Measurements from ENCODE around the gene PRKCZ. TPM values are rescaled to one million over a fixed set of nuclear protein-coding genes. Genes with fewer than 3 reads are reported as not detected.

The PRKCZ gene
- total RNA-seq, 1 donor from 2014 or later: 1.3 TPM

GRCh38 chr1:2226525-2227345 lies 176.5 kb downstream of the PRKCZ start:
- intact Hi-C loops (cut with DNase I): loop anchor here (1.0 kb wide), 1 partner anchor 13 kb away; no protein-coding TSS in a partner anchor
- Histone ChIP-seq H3K27me3 (no peaks in the 10 kb centered on the region), H3K27ac (peak overlapping the region; percentile 99), H3K9me3 (no peaks in the 10 kb centered on the region), H3K4me3 (peak overlapping the region; percentile 81 to 90), H3K4me1 (peaks cover 5 to 6% of the 10 kb centered on the region in 2 donors), H3K36me3 (no peaks in the 10 kb centered on the region)
- TF ChIP-seq CTCF (IDR thresholded peaks at IDR 0.05): no peak
- peak in 1 of 2 donors; percentile 72 for DNase-seq (ENCODE audit: low spot score in 2 of 2)

GRCh38 chr1:2227346-2228156 lies 177.3 kb downstream of the PRKCZ start:
- TF ChIP-seq CTCF (IDR thresholded peaks at IDR 0.05): peak in 2 of 3 experiments; percentile 5 to 47
- DNase-seq (ENCODE audit: low spot score in 2 of 2): peak; percentile 78 to 97
- intact Hi-C loops (cut with DNase I): loop anchor here (1.0 kb wide), 1 partner anchor 14 kb away; no protein-coding TSS in a partner anchor
- Histone ChIP-seq H3K27me3 (no peaks in the 10 kb centered on the region), H3K27ac (peak overlapping the region; percentile 99), H3K9me3 (no peaks in the 10 kb centered on the region), H3K4me1 (peaks cover 5 to 11% of the 10 kb centered on the region in 2 donors), H3K36me3 (no peaks in the 10 kb centered on the region), H3K4me3 (peak overlapping the region; percentile 81 to 90)

GRCh38 chr1:2228157-2228594 lies 178.0 kb downstream of the PRKCZ start, which contains the start of gene SKI:
SKI (plus strand) TSS chr1:2228319; CDS start chr1:2228767, 448 bp downstream.
- no peak for DNase-seq (ENCODE audit: low spot score in 2 of 2)
- no peaks in the 10 kb centered on the region for H3K36me3 ChIP-seq
- no peaks in the 10 kb centered on the region for H3K9me3 ChIP-seq
- H3K4me1 ChIP-seq: peaks cover 5 to 17% of the 10 kb centered on the region in 2 donors
- no peaks in the 10 kb centered on the region for H3K27me3 ChIP-seq
- intact Hi-C loops (cut with DNase I): no loop called here
- TF ChIP-seq CTCF (IDR thresholded peaks at IDR 0.05): no peak
- peak within 1 kb of the TSS; percentile 81 to 90 for H3K4me3 ChIP-seq
- peak within 1 kb of the TSS; percentile 99 for H3K27ac ChIP-seq

DNA sequence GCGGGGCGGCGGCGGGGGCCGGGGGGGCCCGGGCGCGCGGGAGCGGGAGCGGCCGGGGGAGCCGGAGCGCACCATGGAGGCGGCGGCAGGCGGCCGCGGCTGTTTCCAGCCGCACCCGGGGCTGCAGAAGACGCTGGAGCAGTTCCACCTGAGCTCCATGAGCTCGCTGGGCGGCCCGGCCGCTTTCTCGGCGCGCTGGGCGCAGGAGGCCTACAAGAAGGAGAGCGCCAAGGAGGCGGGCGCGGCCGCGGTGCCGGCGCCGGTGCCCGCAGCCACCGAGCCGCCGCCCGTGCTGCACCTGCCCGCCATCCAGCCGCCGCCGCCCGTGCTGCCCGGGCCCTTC lies 178.5 kb downstream of the PRKCZ start:
- no peak for DNase-seq (ENCODE audit: low spot score in 2 of 2)
- intact Hi-C loops (cut with DNase I): no loop called here
- H3K4me1 ChIP-seq: peaks cover 9 to 20% of the 10 kb centered on the region in 2 donors

More for the DNA sequence above, 178.5 kb downstream of the PRKCZ start:
- H3K4me3 ChIP-seq: peak overlapping the region; percentile 78 to 85
- no peaks in the 10 kb centered on the region for H3K36me3 ChIP-seq
- H3K9me3 ChIP-seq: no peaks in the 10 kb centered on the region
- peak overlapping the region; percentile 85 to 93 for H3K27ac ChIP-seq
- TF ChIP-seq CTCF (IDR thresholded peaks at IDR 0.05): no peak
- no peaks in the 10 kb centered on the region for H3K27me3 ChIP-seq

All from ascending aorta (tissue), 2 donors.